Cardiac muscle cell (in vitro differentiated cells and primary cell): Measurements from ENCODE around the gene RNF182. TPM values are rescaled to one million over a fixed set of nuclear protein-coding genes. Genes with fewer than 3 reads are reported as not detected.
A peak's percentile ranks its signal among the peaks of the same experiment; 100 is the strongest.
"Not testable (repeated sequence)": the region's sequence is repeated elsewhere in the genome, so short reads cannot be mapped to it uniquely, and the experiment has no call there.

Source experiments
- DNase-seq, 2 donors: peaks; one replicate each; pipeline versions ENCODE4 v3.0.0 to v3.0.0-alpha.2; 2010 to 2017; ENCODE audit warnings: low read depth in 1 of 2, low spot score in 1 of 2
- H3K27ac ChIP-seq: fragments of 200-600 bp; sonication (generic); 2 replicates; pipeline ENCODE4 v1.5.1; 2016
- H3K27me3 ChIP-seq: fragments of 200-600 bp; sonication (generic); 2 replicates; pipeline ENCODE4 v1.6.0; 2016; ENCODE audit warnings: control low read depth
- H3K36me3 ChIP-seq: fragments of 200-600 bp; sonication (generic); 2 replicates; pipeline ENCODE4 v1.5.1; 2016; ENCODE audit warnings: control low read depth
- H3K4me1 ChIP-seq: fragments of 200-600 bp; sonication (generic); 2 replicates; pipeline ENCODE4 v1.8.1; 2017; ENCODE audit warnings: low read depth, mild to moderate bottlenecking, mixed run types
- H3K4me3 ChIP-seq: fragments of 200-600 bp; sonication (generic); 2 replicates; pipeline ENCODE4 v1.5.1; 2016; ENCODE audit warnings: mild to moderate bottlenecking
- H3K9me3 ChIP-seq: fragments of 200-600 bp; sonication (generic); 2 replicates; pipeline ENCODE4 v1.5.1; 2017; ENCODE audit warnings: low read depth, mild to moderate bottlenecking, control low read depth
- CTCF ChIP-seq: IDR thresholded peaks from 2 replicates; pipeline ENCODE4 v1.5.1; 2012; ENCODE audit warnings: low read depth, mild to moderate bottlenecking, low read length
- polyA plus RNA-seq: library from polyadenylated mRNA; unstranded; fragments of >200 nt; fragmentation: Nextera tagmentation; extraction: Ambion mirVana; gene quantifications from 2 replicates; pipeline ENCODE4 v1.2.1, GENCODE V29; 2016
- total RNA-seq: library from RNA; depleted of rRNA; stranded (reverse); fragments of >200 nt; gene quantifications from 2 replicates; pipeline ENCODE4 v1.2.3, GENCODE V29; 2016

RNF182 gene
- total and polyA plus RNA-seq, 2 experiments from 2014 or later: 1.1 to 1.3 TPM

GRCh38 chr6:14012313-14013030 is 87.7 kb downstream of the RNF182 start:
- Histone ChIP-seq H3K36me3 (no peaks in the 10 kb centered on the region), H3K4me3 (no peak overlapping the region), H3K27ac (no peak overlapping the region), H3K27me3 (peaks cover 19% of the 10 kb centered on the region), H3K9me3 (no peaks in the 10 kb centered on the region), H3K4me1 (no peaks in the 10 kb centered on the region)
- no peak for DNase-seq
- no peak for TF ChIP-seq CTCF

- H3K27me3 ChIP-seq: peaks cover 21% of the 10 kb centered on the region
- no peak for DNase-seq
These were observed 91.2 kb downstream of the RNF182 start for GRCh38 chr6:14015964-14016363.

GRCh38 chr6:14016432-14016831 is 91.7 kb downstream of the RNF182 start:
- TF ChIP-seq CTCF: no peak
- Histone ChIP-seq H3K36me3 (no peaks in the 10 kb centered on the region), H3K27me3 (peaks cover 21% of the 10 kb centered on the region), H3K4me3 (no peak overlapping the region), H3K27ac (no peak overlapping the region), H3K4me1 (no peaks in the 10 kb centered on the region), H3K9me3 (no peaks in the 10 kb centered on the region)
- DNase-seq: no peak

More at GRCh38 chr6:14015964-14016363, 91.2 kb downstream of the RNF182 start:
- Histone ChIP-seq H3K9me3 (no peaks in the 10 kb centered on the region), H3K27ac (no peak overlapping the region), H3K4me3 (no peak overlapping the region), H3K4me1 (no peaks in the 10 kb centered on the region), H3K36me3 (no peaks in the 10 kb centered on the region)
- no peak for TF ChIP-seq CTCF

DNA sequence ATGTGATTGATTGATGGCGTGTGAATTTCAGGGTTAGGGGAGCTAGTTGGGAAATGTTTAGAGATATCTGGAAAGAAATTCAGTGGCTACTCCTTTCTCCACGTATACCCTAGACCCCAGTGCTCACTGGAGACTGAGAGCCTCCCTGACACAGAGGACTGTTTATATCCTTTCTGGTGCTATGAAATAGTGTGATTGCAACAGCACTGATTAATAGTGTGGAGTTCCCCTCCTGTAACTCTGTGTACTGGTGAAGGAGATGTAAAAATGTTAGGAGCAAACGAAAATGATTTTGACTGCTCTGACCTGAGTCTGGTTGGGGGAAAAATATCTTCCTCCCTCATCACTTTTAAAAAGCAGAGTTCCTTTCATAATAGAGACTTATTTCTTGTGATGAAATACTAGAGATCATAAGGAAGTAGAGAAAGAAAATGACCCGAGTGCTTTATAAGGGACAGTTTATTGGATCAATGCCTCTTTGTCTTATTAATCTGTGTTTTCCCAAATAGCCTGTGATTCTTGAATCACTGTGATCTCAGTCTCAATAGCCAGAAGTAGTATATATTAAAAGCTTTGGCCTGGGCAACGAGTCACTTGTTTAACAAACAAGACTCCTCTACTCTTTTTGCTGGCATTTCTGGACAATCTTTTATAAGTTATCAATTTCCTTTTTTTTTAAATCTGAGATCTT is 92.3 kb downstream of the RNF182 start:
- Histone ChIP-seq H3K4me1 (no peaks in the 10 kb centered on the region), H3K27ac (no peak overlapping the region), H3K9me3 (no peaks in the 10 kb centered on the region), H3K4me3 (no peak overlapping the region), H3K36me3 (no peaks in the 10 kb centered on the region), H3K27me3 (peaks cover 21% of the 10 kb centered on the region)
- DNase-seq: peak in 1 of 2 donors; percentile 18
- no peak for TF ChIP-seq CTCF

DNA sequence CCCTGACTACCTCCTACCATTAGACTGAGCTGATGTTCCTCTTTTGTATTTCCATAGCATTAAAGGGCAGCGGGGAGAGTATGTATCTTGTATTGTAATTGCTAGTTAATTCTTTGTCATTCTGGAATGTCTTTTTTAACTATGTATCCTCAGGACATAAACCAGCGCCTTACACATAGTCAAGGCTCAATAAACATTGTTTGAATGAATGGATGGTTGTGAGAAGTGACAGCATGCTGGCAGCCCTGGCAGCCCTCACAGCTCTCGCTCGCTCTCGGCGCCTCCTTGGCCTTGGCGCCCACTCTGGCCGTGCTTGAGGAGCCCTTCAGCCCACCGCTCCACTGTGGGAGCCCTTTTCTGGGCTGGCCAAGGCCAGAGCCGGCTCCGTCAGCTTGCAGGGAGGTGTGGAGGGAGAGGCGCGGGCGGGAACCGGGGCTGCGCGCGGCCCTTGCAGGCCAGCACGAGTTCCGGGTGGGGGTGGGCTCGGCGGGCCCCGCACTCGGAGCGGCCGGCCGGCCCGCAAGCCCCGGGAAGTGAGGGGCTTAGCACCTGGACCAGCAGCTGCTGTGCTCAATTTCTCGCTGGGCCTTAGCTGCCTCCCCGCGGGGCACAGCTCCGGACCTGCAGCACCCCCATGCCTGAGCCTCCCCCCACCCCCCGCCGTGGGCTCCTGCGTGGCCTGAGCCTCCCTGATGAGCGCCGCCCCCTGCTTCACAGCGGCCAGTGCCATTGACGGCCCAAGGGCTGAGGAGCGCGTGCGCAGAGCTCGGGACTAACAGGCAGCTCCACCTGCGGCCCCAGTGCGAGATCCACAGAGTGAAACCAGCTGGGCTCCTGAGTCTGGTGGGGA is 93.1 kb downstream of the RNF182 start:
- no peaks in the 10 kb centered on the region for H3K36me3 ChIP-seq

GRCh38 chr6:14018559-14018958 is 93.8 kb downstream of the RNF182 start:
- not testable (repeated sequence) for H3K27ac ChIP-seq, H3K4me3 ChIP-seq, DNase-seq, H3K4me1 ChIP-seq, H3K36me3 ChIP-seq, H3K9me3 ChIP-seq
- H3K27me3 ChIP-seq: peaks cover 21% of the 10 kb centered on the region

More for the DNA sequence above, 93.1 kb downstream of the RNF182 start:
- H3K4me3 ChIP-seq: no peak overlapping the region
- no peak for DNase-seq
- TF ChIP-seq CTCF: no peak
- no peak overlapping the region for H3K27ac ChIP-seq
- no peaks in the 10 kb centered on the region for H3K4me1 ChIP-seq
- no peaks in the 10 kb centered on the region for H3K9me3 ChIP-seq
- peaks cover 21% of the 10 kb centered on the region for H3K27me3 ChIP-seq
